Glutamatergic neuron (in vitro differentiated cells): ENCODE measurements around the gene SYNM. TPM values are rescaled to one million over a fixed set of nuclear protein-coding genes. Genes with fewer than 3 reads are reported as not detected.

Source experiments
- DNase-seq: peaks from one replicate; pipeline ENCODE4 v3.0.0; 2022
- H3K27ac Mint-ChIP-seq: one replicate; pipeline ENCODE4 v1.8.0; 2020; ENCODE audit warnings: mild to moderate bottlenecking, mixed read lengths, inconsistent platforms; ENCODE audit not compliant: unreplicated experiment
- H3K27me3 Mint-ChIP-seq: one replicate; pipeline ENCODE4 v1.8.0; 2020; ENCODE audit warnings: mild to moderate bottlenecking, moderate library complexity, mixed read lengths, inconsistent platforms; ENCODE audit not compliant: unreplicated experiment
- H3K36me3 Mint-ChIP-seq: one replicate; pipeline ENCODE4 v1.8.0; 2020; ENCODE audit warnings: mild to moderate bottlenecking, mixed read lengths, inconsistent platforms; ENCODE audit not compliant: unreplicated experiment
- H3K4me1 Mint-ChIP-seq: one replicate; pipeline ENCODE4 v1.8.0; 2020; ENCODE audit warnings: mild to moderate bottlenecking, low read depth, mixed read lengths, inconsistent platforms; ENCODE audit not compliant: unreplicated experiment
- H3K4me3 Mint-ChIP-seq: one replicate; pipeline ENCODE4 v1.8.0; 2020; ENCODE audit warnings: mild to moderate bottlenecking, mixed read lengths, inconsistent platforms; ENCODE audit not compliant: unreplicated experiment
- H3K9me3 Mint-ChIP-seq: one replicate; pipeline ENCODE4 v1.8.0; 2020; ENCODE audit warnings: mild to moderate bottlenecking, moderate library complexity, mixed read lengths, inconsistent platforms; ENCODE audit not compliant: unreplicated experiment
- CTCF ChIP-seq: fragments of 200-600 bp; sonication (generic); IDR thresholded peaks from one replicate; pipeline ENCODE4 v1.5.0; 2021; ENCODE audit not compliant: partially characterized antibody, unreplicated experiment
- total RNA-seq: library from RNA; stranded (reverse); fragmentation: NEBNext Ultra II Directional; extraction: Animal tissue kit (Norgen Biotek cat#: 25700); gene quantifications from one replicate; pipeline ENCODE4 v1.2.1, GENCODE V29; 2021; ENCODE audit not compliant: unreplicated experiment

SYNM gene
- total RNA-seq, 1 donor from 2014 or later, result 4.8 TPM

GRCh38 chr15:99117563-99118257 is 12.8 kb downstream of the SYNM start:
- H3K9me3 Mint-ChIP-seq, result no peaks in the 10 kb centered on the region

GRCh38 chr15:99118258-99118632 is 13.4 kb downstream of the SYNM start:
- Mint-ChIP-seq H3K4me3 (no peak overlapping the region), H3K36me3 (no peaks in the 10 kb centered on the region)

More at GRCh38 chr15:99117563-99118257, 12.8 kb downstream of the SYNM start:
- no peak overlapping the region for H3K27ac Mint-ChIP-seq
- no peak for DNase-seq
- TF ChIP-seq CTCF, result no peak
- no peak overlapping the region for H3K4me3 Mint-ChIP-seq
- H3K27me3 Mint-ChIP-seq, result peaks cover 5% of the 10 kb centered on the region
- peaks cover 6% of the 10 kb centered on the region for H3K4me1 Mint-ChIP-seq
- no peaks in the 10 kb centered on the region for H3K36me3 Mint-ChIP-seq

GRCh38 chr15:99118801-99119546 is 14.1 kb downstream of the SYNM start:
- H3K9me3 Mint-ChIP-seq, result no peaks in the 10 kb centered on the region
- no peak overlapping the region for H3K27ac Mint-ChIP-seq
- no peaks in the 10 kb centered on the region for H3K36me3 Mint-ChIP-seq
- no peak overlapping the region for H3K4me3 Mint-ChIP-seq
- no peak for TF ChIP-seq CTCF
- H3K27me3 Mint-ChIP-seq, result peaks cover 5% of the 10 kb centered on the region
- peaks cover 12% of the 10 kb centered on the region for H3K4me1 Mint-ChIP-seq
- DNase-seq, result no peak

More at GRCh38 chr15:99118258-99118632, 13.4 kb downstream of the SYNM start:
- DNase-seq, result no peak
- peak overlapping the region; percentile 26 for H3K27ac Mint-ChIP-seq
- H3K4me1 Mint-ChIP-seq, result peaks cover 7% of the 10 kb centered on the region
- no peak for TF ChIP-seq CTCF
- peaks cover 5% of the 10 kb centered on the region for H3K27me3 Mint-ChIP-seq
- H3K9me3 Mint-ChIP-seq, result no peaks in the 10 kb centered on the region

- no peak for TF ChIP-seq CTCF
- Mint-ChIP-seq H3K27ac (no peak overlapping the region), H3K9me3 (no peaks in the 10 kb centered on the region), H3K4me1 (peaks cover 18% of the 10 kb centered on the region), H3K4me3 (no peak overlapping the region), H3K27me3 (peaks cover 5% of the 10 kb centered on the region), H3K36me3 (no peaks in the 10 kb centered on the region)
- DNase-seq, result no peak
Observed at GRCh38 chr15:99120050-99120777, 15.3 kb downstream of the SYNM start.
